ENCODE measurements around the gene BTN2A1. TPM values are rescaled to one million over a fixed set of nuclear protein-coding genes. Genes with fewer than 3 reads are reported as not detected.

The BTN2A1 gene
- total and polyA plus RNA-seq, 9 of the 15 experiments (the other 6 are each of a cell fraction or from before 2014, with no cell fraction given) = 6.7 to 22.1 (median 16.4) TPM

GRCh38 chr6:26473758-26474438, 16.1 kb downstream of the BTN2A1 start (continued):
- no peak for TF ChIP-seq THRA (IDR thresholded peaks at IDR 0.05)
- TF ChIP-seq NRF1 (conservative IDR thresholded peaks at IDR 0.05 in 1 of 2, IDR thresholded peaks at IDR 0.05 in 1 of 2) = peak in 1 of 2 experiments; percentile 32; a peak in 3 of 4 replicates
- TF ChIP-seq ZBTB2 (IDR thresholded peaks at IDR 0.05) = no peak
- TF ChIP-seq GABPA (tag; conservative IDR thresholded peaks at IDR 0.05; ENCODE audit: low read depth) = peak; percentile 69
- TF ChIP-seq ARNT (IDR thresholded peaks at IDR 0.05) = peak in 1 of 2 experiments; percentile 37; a peak in 1 of 4 replicates
- no peak for TF ChIP-seq ZNF511 (CRISPR knock-in tag; IDR thresholded peaks at IDR 0.05)
- TF ChIP-seq KDM5B (IDR thresholded peaks at IDR 0.05; ENCODE audit: insufficient replicate concordance, low read depth, low read length) = peak; percentile 82
- peak in 1 of 2 experiments; percentile 20; a peak in 1 of 4 replicates for TF ChIP-seq TBL1XR1 (IDR thresholded peaks at IDR 0.05; ENCODE audit: low read length in 2 of 2)
- TF ChIP-seq ZNF3 (CRISPR knock-in tag; IDR thresholded peaks at IDR 0.05) = no peak
- peak; percentile 12 for TF ChIP-seq NFYB (IDR thresholded peaks at IDR 0.05; ENCODE audit: extremely low read depth, insufficient read length)
- TF ChIP-seq ZNF79 (CRISPR knock-in tag; IDR thresholded peaks at IDR 0.05; ENCODE audit: low read depth) = no peak
- TF ChIP-seq ZNF224 (CRISPR knock-in tag; IDR thresholded peaks at IDR 0.05) = no peak
- no peak for TF ChIP-seq IRF2 (CRISPR knock-in tag; IDR thresholded peaks at IDR 0.05)
- no peak for TF ChIP-seq KAT8 (IDR thresholded peaks at IDR 0.05; ENCODE audit: low read depth)
- 0 out of 2 replicates have a peak, but pooled peaks have one; percentile 26 for TF ChIP-seq PREB (CRISPR knock-in tag; IDR thresholded peaks at IDR 0.05)
- TF ChIP-seq NR0B1 (IDR thresholded peaks at IDR 0.05; ENCODE audit: partially characterized antibody) = no peak
- no peak for TF ChIP-seq ZNF212 (CRISPR knock-in tag; IDR thresholded peaks at IDR 0.05)
- TF ChIP-seq ZNF282 (CRISPR knock-in tag; IDR thresholded peaks at IDR 0.05) = no peak
- peak; percentile 45; the same call in 1 of the 2 replicates for TF ChIP-seq RBFOX2 (IDR thresholded peaks at IDR 0.05; ENCODE audit: low read depth, low read length)
- no peak; a peak in 1 of 3 replicates for TF ChIP-seq CBX3 (IDR thresholded peaks at IDR 0.05; ENCODE audit: borderline replicate concordance in 1 of 2, low read length in 2 of 2)
- TF ChIP-seq SOX6 (IDR thresholded peaks at IDR 0.05) = peak; percentile 38; the same call in 1 of the 2 replicates
- 0 out of 4 replicates have a peak, but pooled peaks have one; percentile 19 to 42 for TF ChIP-seq NONO (IDR thresholded peaks at IDR 0.05; ENCODE audit: low read depth in 2 of 2, low read length in 1 of 2)
- peak; percentile 76 for TF ChIP-seq FOXJ2 (tag; IDR thresholded peaks at IDR 0.05)
